Suppressor macrophage treated with lipopolysaccharide for 4 hours (primary cell): ENCODE measurements around the gene EPM2A.

ENCODE experiments used
- DNase-seq: peaks from one replicate; pipeline ENCODE4 v3.0.0-alpha.2; 2020

The EPM2A gene

GRCh38 chr6:145600299-145600698, 135.0 kb downstream of the EPM2A start:
- DNase-seq: no peak

DNA sequence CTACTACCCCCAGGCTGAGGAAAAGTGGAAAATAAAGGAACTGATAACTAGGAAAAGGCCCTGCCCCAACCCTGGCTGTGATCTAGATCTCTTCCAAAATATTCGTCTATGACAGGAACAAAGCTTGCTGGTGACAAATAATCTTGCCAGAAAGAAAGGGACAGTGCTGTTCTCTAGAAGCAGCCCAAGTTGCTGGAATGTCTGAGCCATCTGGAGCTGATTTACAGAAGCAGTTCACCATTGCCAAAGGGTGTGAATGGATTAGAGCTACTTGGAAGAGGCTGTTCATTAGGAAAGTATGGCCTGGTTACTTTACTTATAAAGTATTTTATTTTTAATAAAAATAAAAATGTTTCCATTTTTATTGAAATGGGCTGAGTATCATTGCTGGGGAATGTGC, 146.3 kb downstream of the EPM2A start:
- DNase-seq: no peak

GRCh38 chr6:145587334-145587733, 148.0 kb downstream of the EPM2A start:
- DNase-seq: no peak

- no peak for DNase-seq
Measured at GRCh38 chr6:145583753-145584152, 151.6 kb downstream of the EPM2A start.
